ENCODE results near the gene SPCS3.

SPCS3 gene

GRCh38 chr4:176306837-176307665, 12.7 kb upstream of the SPCS3 start:
- Histone ChIP-seq H3K36me3 (no peaks in the 10 kb centered on the region), H3K4me1 (peaks cover 0 to 6% (median 0%) of the 10 kb centered on the region in 4 donors), H3K4me3 (no peak overlapping the region), H3K27me3 (peaks cover 0 to 10% of the 10 kb centered on the region in 2 donors), H3K27ac (no peak overlapping the region), H3K9me3 (no peaks in the 10 kb centered on the region)
- no peak for TF ChIP-seq CTCF (IDR thresholded peaks at IDR 0.05)
- DNase-seq, result no peak
- intact Hi-C loops (cut with DNase I; ENCODE audit: low total_unique reads), result no loop called here

DNA sequence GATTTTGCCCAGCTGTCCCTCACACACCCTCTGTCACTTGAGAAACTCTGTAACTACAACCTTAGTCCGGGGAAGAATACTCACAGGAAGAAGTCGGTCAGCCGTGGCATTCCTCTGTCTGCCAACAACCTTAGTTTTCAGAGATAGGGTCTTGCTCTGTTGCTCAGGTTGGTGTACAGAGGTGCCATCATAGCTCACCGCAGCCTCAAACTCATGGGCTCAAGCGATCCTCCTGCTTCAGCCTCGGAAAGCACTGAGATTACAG, 12.2 kb upstream of the SPCS3 start:
- H3K36me3 ChIP-seq, result no peaks in the 10 kb centered on the region
- no peak overlapping the region for H3K4me3 ChIP-seq
- peaks cover 0 to 10% of the 10 kb centered on the region in 2 donors for H3K27me3 ChIP-seq
- H3K27ac ChIP-seq, result no peak overlapping the region
- intact Hi-C loops (cut with DNase I; ENCODE audit: low total_unique reads), result no loop called here
- DNase-seq, result no peak
- H3K4me1 ChIP-seq, result peaks cover 0 to under 1% (median 0%) of the 10 kb centered on the region in 4 donors
- no peak for TF ChIP-seq CTCF (IDR thresholded peaks at IDR 0.05)
- no peaks in the 10 kb centered on the region for H3K9me3 ChIP-seq

- Histone ChIP-seq H3K27ac (no peak overlapping the region), H3K4me1 (no peaks in the 10 kb centered on the region), H3K9me3 (no peaks in the 10 kb centered on the region), H3K36me3 (no peaks in the 10 kb centered on the region), H3K4me3 (no peak overlapping the region), H3K27me3 (peaks cover 0 to 10% of the 10 kb centered on the region in 2 donors)
- intact Hi-C loops (cut with DNase I; ENCODE audit: low total_unique reads), result no loop called here
- no peak for TF ChIP-seq CTCF (IDR thresholded peaks at IDR 0.05)
- no peak for DNase-seq
These were observed 11.3 kb upstream of the SPCS3 start for GRCh38 chr4:176308441-176308840.

GRCh38 chr4:176309046-176309445, 10.7 kb upstream of the SPCS3 start:
- Histone ChIP-seq H3K27me3 (peaks cover 0 to 10% of the 10 kb centered on the region in 2 donors), H3K9me3 (no peaks in the 10 kb centered on the region), H3K36me3 (no peaks in the 10 kb centered on the region), H3K4me1 (no peaks in the 10 kb centered on the region), H3K4me3 (no peak overlapping the region), H3K27ac (no peak overlapping the region)
- intact Hi-C loops (cut with DNase I; ENCODE audit: low total_unique reads), result no loop called here
- no peak for DNase-seq
- no peak for TF ChIP-seq CTCF (IDR thresholded peaks at IDR 0.05)

GRCh38 chr4:176309772-176310171, 10.0 kb upstream of the SPCS3 start:
- Histone ChIP-seq H3K9me3 (no peaks in the 10 kb centered on the region), H3K27ac (no peak overlapping the region), H3K27me3 (peaks cover 0 to 10% of the 10 kb centered on the region in 2 donors), H3K4me3 (no peak overlapping the region), H3K4me1 (no peaks in the 10 kb centered on the region), H3K36me3 (no peaks in the 10 kb centered on the region)
- no peak for DNase-seq
- intact Hi-C loops (cut with DNase I; ENCODE audit: low total_unique reads), result no loop called here
- no peak for TF ChIP-seq CTCF (IDR thresholded peaks at IDR 0.05)
